ENCODE data around the gene INSL4.

Gene INSL4

GRCh38 chr9:5231212-5231611 lies at the start of gene INSL4:
INSL4 (plus strand) TSS chr9:5231419; CDS start chr9:5231524, 105 bp downstream.
- no peak for DNase-seq

- DNase-seq, result no peak
Observed at GRCh38 chr9:5184776-5185175, 46.4 kb upstream of the INSL4 start.

DNA sequence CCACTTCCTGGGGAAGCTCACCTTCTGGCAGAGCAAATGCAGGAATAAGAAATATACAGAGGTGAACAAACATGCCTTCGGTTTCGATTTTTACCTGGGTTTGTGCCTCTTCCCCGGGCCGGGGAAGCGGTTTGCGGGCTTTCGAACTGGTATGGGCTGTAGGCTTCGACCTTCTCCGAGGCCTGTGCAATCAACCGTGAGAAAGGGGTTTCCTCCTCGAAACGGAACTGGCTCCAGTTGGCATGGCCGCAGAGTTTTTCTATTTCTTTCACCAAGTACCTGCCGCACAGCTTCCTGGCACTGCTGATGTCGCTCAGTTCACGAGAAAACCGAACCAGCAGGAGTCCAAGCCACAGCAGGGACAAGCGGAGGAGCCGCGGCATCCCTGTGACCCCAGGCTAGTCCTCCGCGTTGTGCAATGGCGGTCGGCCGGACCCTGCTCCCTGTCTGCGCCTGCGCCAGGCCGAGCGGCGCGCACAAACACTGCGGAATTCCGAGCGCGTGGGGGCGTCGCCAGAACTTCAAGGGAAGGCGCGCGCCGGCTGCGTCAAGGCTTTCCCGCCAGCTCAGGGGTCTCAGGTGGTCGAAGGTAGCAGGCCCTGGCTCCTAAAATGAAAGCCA lies 45.9 kb upstream of the INSL4 start, which contains the start of gene INSL6:
Gene INSL6, minus strand, starts transcription at position 420 of the 621 bp plus-strand sequence. Its CDS starts 37 bp downstream, at position 383.
- no peak for DNase-seq

GRCh38 chr9:5186416-5187169 lies 44.6 kb upstream of the INSL4 start:
- peak; percentile 39 for DNase-seq

- DNase-seq, result no peak
Observed at GRCh38 chr9:5188060-5188984, 42.9 kb upstream of the INSL4 start.

DNA sequence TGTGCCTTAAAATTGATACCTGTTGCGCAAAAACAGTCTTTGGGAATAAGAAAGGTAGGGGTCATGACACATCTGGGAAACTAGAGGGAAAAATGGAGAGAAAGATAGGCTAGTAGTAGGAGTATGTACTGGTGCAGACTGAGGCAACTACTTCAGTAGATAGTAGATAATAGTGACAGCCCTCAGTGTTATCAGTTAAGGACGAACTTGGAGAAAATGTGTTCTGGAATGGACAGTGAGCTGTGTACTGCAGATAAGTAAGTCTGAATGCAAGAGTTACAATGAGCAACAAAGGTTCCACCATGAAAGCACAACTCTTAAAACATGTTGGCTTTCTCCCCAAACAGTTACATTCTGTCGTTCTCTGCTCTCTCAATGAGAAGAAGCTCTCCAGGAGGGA lies 39.2 kb upstream of the INSL4 start:
- DNase-seq, result no peak

DNA sequence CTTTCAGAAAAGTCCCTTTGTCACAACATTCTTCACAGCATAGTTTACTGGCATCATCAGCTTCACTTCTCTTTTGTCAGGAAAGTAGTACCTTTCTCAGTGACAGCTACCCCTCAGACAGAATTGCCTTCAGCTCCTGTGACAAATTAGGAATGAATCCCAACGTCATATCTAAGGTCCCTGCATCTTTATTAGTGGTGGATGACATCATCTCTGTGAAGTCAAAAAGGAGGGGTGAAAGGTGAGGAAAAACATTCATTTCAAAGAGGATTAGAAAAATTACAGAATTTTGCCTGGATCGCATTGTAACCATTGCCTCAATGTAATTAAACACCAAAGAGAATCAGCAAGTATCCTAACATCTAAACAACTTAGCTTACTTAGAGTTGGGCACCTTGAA lies 37.9 kb upstream of the INSL4 start:
- DNase-seq, result no peak

DNA sequence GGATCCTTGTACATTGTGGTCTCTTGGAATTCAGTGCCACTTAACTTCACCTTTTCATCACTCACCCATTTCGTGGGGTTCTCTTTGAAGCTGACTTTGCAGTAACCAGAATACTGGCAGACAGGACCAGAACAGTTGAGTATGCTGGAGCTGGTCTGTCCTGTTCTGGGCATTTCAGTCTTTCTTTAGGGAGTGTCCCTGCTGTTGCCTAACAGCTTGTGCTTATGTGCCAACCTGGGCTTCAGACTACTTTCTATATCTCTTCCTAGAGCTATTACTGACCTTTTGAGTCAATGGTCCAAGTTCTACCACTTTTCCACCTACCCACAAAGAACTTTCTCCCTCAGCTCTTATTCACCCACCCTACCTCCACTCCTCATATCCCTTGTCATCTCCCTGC lies 35.8 kb upstream of the INSL4 start:
- no peak for DNase-seq

DNA sequence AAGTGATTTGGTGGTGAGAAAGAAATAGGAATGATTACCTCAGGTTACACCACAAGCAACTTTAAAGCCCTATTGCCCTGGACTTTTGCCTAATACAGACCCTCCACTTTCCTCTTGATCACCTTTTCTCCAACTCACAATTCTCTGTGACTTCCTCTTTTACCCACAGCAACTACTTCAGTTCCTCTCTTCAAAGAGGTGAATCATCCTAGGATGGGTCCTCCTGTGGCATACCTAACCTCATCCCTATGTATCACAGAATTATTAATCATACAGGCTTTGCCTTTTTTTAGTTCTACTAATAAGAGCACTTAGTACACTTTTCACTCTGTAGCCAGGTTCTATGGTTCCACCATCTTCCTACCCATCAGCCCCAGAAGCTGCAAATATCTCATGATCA lies 26.1 kb upstream of the INSL4 start:
- no peak for DNase-seq

- no peak for DNase-seq
Observed at GRCh38 chr9:5230554-5230953, 665 bp upstream of the INSL4 start.

GRCh38 chr9:5263351-5264218 lies 32.4 kb downstream of the INSL4 start:
- no peak for DNase-seq

DNA sequence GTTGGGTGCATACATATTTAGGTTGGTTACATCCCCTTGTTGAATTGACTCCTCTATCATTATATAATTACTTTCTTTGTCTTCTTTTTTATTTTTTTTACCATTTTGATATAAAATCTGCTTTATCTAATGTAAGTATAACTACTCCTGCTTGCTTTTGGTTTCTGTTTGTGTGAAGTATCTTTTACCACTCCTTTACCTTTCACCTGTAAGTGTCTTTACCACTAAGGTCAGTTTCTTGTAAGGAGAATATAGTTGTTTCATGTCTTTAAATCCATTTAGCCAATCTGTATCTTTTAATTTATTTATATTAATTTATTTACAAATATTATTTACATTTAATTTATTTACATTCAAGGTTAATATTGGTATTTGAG lies 33.0 kb downstream of the INSL4 start:
- no peak for DNase-seq

- DNase-seq, result no peak
Observed at GRCh38 chr9:5265939-5266338, 34.7 kb downstream of the INSL4 start.

GRCh38 chr9:5269249-5269715 lies 38.1 kb downstream of the INSL4 start:
- no peak for DNase-seq

- no peak for DNase-seq
Observed at GRCh38 chr9:5274770-5275169, 43.6 kb downstream of the INSL4 start.

DNA sequence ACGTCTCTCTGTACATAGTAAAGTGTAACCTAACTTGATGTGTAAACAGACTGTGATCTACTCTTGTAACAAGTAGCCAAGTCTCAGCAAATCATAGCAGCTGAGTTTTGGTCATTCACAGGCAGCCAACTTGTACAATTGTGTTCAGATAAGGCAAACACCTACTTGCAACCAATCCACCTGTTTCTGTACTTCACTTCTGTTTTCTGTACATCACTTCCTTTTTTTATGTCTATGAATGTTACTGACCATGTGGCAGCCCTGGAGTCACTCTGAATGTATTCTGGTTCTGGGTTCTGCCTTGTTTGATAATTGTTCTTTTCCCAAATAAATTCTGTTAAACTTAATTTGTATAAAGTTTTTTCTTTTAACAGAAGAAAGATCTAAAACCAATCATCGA lies 47.3 kb downstream of the INSL4 start:
- no peak for DNase-seq
